Measurements from ENCODE around the gene OPRM1. TPM values are rescaled to one million over a fixed set of nuclear protein-coding genes. Genes with fewer than 3 reads are reported as not detected.

OPRM1 gene
- total RNA-seq, 1 experiment from 2014 or later: not detected

DNA sequence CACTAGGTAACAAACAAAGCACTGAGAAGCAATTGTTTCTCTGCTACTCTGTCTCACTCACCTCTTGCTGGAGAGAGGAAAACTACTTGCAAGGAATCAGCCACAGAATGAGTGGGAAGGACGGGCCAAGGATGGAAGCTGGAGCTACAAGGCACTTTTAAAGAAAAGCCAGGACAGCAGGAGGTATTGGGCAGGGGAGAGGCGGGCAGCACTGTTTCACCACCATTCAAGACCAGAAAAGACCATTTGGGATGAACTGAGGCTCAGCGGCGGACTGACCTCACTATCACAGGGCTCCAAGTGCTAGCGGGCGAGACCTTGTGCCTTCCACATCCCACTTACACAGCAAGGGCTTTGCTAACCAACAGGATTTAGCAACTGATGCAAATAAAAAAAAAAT, 180.2 kb downstream of the OPRM1 start:
- no peak overlapping the region for H2BK20ac ChIP-seq (ENCODE audit: low read depth, low read length, poor library complexity, severe bottlenecking)
- no CpG with 5 or more reads among the region's 6 CpGs for WGBS (ENCODE audit: extremely low coverage, insufficient read length, low lambda C conversion rate)
- Mint-ChIP-seq H3K4me3 (no peak overlapping the region), H3K36me3 (ENCODE audit: insufficient read depth in 1 of 3, low read depth in 3 of 3) (no peaks in the 10 kb centered on the region), H3K4me1 (peaks cover 13 to 21% of the 10 kb centered on the region in 2 experiments), H3K9me3 (no peaks in the 10 kb centered on the region), H3K27ac (peak overlapping the region in 1 of 3 experiments; percentile 53; a peak in 2 of 7 replicates), H3K27me3 (ENCODE audit: low read depth) (no peaks in the 10 kb centered on the region)
- H4K5ac ChIP-seq (ENCODE audit: insufficient read length, low read depth, low read length): no peak overlapping the region
- no peak overlapping the region for H3K56ac ChIP-seq (ENCODE audit: insufficient read length, low read depth, low read length)
- no peak overlapping the region for H3K9ac ChIP-seq (ENCODE audit: extremely low read depth, insufficient read length, low read length)
- TF ChIP-seq CTCF (conservative IDR thresholded peaks at IDR 0.05): no peak
- H4K91ac ChIP-seq (ENCODE audit: insufficient read length, low read depth, low read length): no peak overlapping the region
- H4K20me1 ChIP-seq (ENCODE audit: control insufficient read depth, insufficient read depth, insufficient read length): no peaks in the 10 kb centered on the region
- H3K27me3 ChIP-seq (ENCODE audit: insufficient read depth, low read length): no peaks in the 10 kb centered on the region
- H3K18ac ChIP-seq (ENCODE audit: insufficient read length, low read depth, low read length): no peak overlapping the region
- H3K23me2 ChIP-seq (ENCODE audit: insufficient read length, low read depth, low read length, poor library complexity, severe bottlenecking): no peaks in the 10 kb centered on the region
- H3K27ac ChIP-seq (ENCODE audit: insufficient read length, low read depth, low read length): no peak overlapping the region
- no peak overlapping the region for H2AFZ ChIP-seq (ENCODE audit: low read length)
- no peak overlapping the region for H3K4ac ChIP-seq (ENCODE audit: low read depth, low read length)
- no peak overlapping the region for H4K8ac ChIP-seq (replicated peaks; ENCODE audit: insufficient read length, low read depth, low read length)
- DNase-seq: no peak
- H2BK15ac ChIP-seq (ENCODE audit: low read depth, low read length): no peak overlapping the region
- H2BK12ac ChIP-seq (ENCODE audit: insufficient read length, low read depth, low read length): no peak overlapping the region
- H3K4me2 ChIP-seq (ENCODE audit: insufficient read depth, insufficient read length, low read length): no peak overlapping the region
- H3K23ac ChIP-seq (ENCODE audit: insufficient read length, low read depth, low read length): no peak overlapping the region
- no peak overlapping the region for H2BK5ac ChIP-seq (ENCODE audit: insufficient read length, low read length)
- no peaks in the 10 kb centered on the region for H3K79me2 ChIP-seq (ENCODE audit: insufficient read depth, low read length)
- 0 out of 2 replicates have a peak, but pooled peaks cover 2% of the 10 kb centered on the region for H3K4me1 ChIP-seq (ENCODE audit: insufficient read depth, low read length)
- H3T11ph ChIP-seq (ENCODE audit: low read length): no peak overlapping the region
- H3K79me1 ChIP-seq (ENCODE audit: insufficient read depth, low read depth, low read length, poor library complexity, severe bottlenecking): no peaks in the 10 kb centered on the region
- H3K9me3 ChIP-seq (ENCODE audit: control insufficient read depth, low read depth, low read length): no peaks in the 10 kb centered on the region
- H3K14ac ChIP-seq (ENCODE audit: insufficient read depth, low read length): peak overlapping the region; percentile 68; the same call in 1 of the 2 replicates
- no peak overlapping the region for H2AK5ac ChIP-seq (ENCODE audit: insufficient read length, low read length)
- H2BK120ac ChIP-seq (ENCODE audit: low read depth, low read length, poor library complexity, severe bottlenecking): no peak overlapping the region

Measured in H9 (cell line).